ENCODE results near the gene SULT4A1. TPM values are rescaled to one million over a fixed set of nuclear protein-coding genes. Genes with fewer than 3 reads are reported as not detected.

The SULT4A1 gene
- total RNA-seq, 1 experiment from 2014 or later = 12.6 TPM

DNA sequence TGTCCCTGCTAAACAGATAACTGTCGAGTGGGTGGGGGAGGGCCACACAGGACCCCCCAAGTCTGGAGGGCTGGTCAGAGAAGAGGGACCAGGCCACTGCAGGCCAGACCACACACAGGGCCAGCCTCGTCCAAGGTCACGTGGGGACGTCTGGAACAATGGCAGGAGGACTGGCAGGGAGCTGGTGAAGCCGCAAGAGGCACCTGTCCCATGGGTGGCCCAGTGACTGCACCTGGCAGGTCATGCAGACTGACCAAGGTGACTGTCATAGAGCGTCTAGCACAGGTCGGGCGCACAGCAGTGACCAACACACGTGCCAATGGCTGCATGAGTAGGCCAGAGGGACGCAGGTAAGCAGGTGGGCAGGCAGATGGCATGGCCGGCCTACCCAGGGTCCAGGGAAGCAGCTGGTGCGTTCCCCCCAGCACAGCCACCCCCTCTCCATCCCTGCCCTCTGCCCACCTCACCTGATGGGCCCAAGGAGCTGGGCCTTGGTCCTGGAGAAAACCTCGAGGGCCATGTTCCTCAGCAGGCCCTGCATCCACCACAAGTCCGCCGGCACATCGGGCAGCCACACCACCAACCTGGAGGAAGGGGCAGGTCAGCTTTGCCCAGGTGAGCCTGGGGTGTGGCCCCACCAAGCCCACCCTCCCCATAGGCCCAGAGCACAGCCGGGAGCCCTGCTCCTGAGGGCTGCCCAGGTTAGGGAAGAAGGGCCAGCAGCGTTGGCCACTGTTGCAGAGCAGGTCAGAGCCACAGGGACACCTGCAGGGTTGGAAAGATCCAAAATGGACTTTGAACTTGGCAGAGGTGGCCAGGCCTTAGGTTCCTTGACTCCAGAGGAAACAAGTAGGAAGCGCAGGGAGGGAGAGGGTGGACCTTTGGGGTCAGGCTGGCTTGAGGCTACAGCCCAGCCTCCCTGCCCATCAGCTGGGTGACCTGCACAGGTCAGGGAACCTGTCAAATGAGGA, 19.1 kb upstream of the SULT4A1 start (continued):
- TF ChIP-seq, protein P1, sequence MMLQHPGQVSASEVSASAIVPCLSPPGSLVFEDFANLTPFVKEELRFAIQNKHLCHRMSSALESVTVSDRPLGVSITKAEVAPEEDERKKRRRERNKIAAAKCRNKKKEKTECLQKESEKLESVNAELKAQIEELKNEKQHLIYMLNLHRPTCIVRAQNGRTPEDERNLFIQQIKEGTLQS (CRISPR knock-in tag; conservative IDR thresholded peaks at IDR 0.05) = no peak

DNA sequence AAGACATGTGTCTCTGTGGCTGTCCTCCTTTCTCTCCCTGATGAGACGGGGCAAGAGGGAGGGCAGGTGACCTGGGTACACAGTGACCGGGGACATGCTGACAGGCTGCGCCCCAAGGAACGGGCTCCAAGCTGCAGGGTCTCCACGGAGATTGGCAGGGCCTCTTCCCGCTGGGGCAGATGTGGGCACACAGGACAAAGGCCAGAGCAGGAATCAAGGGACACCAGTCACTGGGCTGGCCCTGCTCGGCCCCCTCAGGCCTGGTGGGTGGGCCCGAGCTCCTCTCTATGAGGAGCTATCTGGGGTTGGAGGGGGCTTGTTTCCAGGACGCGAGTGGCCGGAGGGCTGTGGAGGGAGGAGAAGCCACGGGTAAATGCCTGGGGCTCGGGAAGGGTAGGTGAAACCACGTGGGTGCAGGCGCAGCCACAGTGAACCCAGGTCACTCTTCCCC, 18.3 kb upstream of the SULT4A1 start:
- H3K9me3 Mint-ChIP-seq = peaks cover under 1% of the 10 kb centered on the region; the same call in 1 of the 2 replicates
- no peak overlapping the region for H3K4me3 Mint-ChIP-seq
- CTCF ChIA-PET = interaction anchor here (0.9 to 1.1 kb wide), 2 partner anchors 52 to 84 kb away, joined by 3 to 5 read pairs; no protein-coding TSS in a partner anchor
- H3K36me3 Mint-ChIP-seq = no peaks in the 10 kb centered on the region; the same call in 1 of the 2 replicates
- no peaks in the 10 kb centered on the region; the same call in 1 of the 2 replicates for H3K27me3 Mint-ChIP-seq (ENCODE audit: low read depth)
- H3K27ac Mint-ChIP-seq = no peak overlapping the region
- DNase-seq (ENCODE audit: low spot score) = peak; percentile 5
- no peak for ATAC-seq
- peaks cover 4% of the 10 kb centered on the region for H3K4me1 Mint-ChIP-seq
- POLR2A ChIA-PET = no interaction called here
- TF ChIP-seq FOXP1 (CRISPR knock-in tag; IDR thresholded peaks at IDR 0.05; ENCODE audit: borderline replicate concordance) (no peak), ZNF671 (CRISPR knock-in tag; IDR thresholded peaks at IDR 0.05) (no peak), CREM (CRISPR knock-in tag; IDR thresholded peaks at IDR 0.05) (no peak), NFATC4 (CRISPR knock-in tag; IDR thresholded peaks at IDR 0.05) (no peak)
- TF ChIP-seq, protein P2, sequence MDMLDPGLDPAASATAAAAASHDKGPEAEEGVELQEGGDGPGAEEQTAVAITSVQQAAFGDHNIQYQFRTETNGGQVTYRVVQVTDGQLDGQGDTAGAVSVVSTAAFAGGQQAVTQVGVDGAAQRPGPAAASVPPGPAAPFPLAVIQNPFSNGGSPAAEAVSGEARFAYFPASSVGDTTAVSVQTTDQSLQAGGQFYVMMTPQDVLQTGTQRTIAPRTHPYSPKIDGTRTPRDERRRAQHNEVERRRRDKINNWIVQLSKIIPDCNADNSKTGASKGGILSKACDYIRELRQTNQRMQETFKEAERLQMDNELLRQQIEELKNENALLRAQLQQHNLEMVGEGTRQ (CRISPR knock-in tag; IDR thresholded peaks at IDR 0.05) = no peak
- TF ChIP-seq, protein P3, sequence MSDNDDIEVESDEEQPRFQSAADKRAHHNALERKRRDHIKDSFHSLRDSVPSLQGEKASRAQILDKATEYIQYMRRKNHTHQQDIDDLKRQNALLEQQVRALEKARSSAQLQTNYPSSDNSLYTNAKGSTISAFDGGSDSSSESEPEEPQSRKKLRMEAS (CRISPR knock-in tag; IDR thresholded peaks at IDR 0.05) = no peak
- TF ChIP-seq, protein P4, sequence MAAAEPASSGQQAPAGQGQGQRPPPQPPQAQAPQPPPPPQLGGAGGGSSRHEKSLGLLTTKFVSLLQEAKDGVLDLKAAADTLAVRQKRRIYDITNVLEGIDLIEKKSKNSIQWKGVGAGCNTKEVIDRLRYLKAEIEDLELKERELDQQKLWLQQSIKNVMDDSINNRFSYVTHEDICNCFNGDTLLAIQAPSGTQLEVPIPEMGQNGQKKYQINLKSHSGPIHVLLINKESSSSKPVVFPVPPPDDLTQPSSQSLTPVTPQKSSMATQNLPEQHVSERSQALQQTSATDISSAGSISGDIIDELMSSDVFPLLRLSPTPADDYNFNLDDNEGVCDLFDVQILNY (CRISPR knock-in tag; IDR thresholded peaks at IDR 0.05) = no peak

DNA sequence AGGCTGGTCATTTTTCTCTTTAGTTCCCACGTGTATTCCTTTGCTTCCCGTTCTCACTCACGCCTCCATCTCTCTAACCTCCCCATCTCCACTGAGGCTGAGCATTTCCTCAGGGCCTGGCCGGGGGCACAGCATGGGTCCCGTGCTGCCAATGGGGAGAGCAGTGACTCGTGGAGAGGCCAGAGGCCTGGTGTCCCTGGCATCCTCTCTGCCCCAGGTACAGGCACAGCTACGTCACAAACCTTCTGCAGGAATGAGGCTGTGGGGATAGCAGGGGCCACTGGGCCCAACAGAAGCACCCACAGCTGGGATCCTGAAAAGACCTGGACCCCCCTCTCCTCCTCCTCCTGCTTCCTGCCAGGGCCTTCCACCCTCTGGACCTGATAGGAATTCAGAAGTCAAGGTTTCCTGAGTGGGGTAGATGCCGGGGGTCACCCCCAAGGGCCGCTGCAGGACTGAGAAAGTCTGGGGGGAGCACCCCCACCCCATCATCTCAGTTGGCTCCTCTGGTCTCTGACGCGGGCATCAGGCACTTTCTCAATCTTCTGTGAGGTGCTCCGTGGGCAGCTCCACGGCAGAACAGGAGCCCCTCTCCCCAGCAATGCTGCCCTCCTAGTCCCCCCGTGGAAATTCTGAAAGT, 17.7 kb upstream of the SULT4A1 start:
- Mint-ChIP-seq H3K36me3 (no peaks in the 10 kb centered on the region), H3K9me3 (peaks cover 6% of the 10 kb centered on the region), H3K27me3 (ENCODE audit: low read depth) (peaks cover 3% of the 10 kb centered on the region), H3K4me3 (no peak overlapping the region), H3K27ac (no peak overlapping the region), H3K4me1 (peaks cover 4% of the 10 kb centered on the region)
- peak; percentile 3 for DNase-seq (ENCODE audit: low spot score)
- no peak for TF ChIP-seq NFE2L1 (CRISPR knock-in tag; IDR thresholded peaks at IDR 0.05)
- TF ChIP-seq, protein P5, sequence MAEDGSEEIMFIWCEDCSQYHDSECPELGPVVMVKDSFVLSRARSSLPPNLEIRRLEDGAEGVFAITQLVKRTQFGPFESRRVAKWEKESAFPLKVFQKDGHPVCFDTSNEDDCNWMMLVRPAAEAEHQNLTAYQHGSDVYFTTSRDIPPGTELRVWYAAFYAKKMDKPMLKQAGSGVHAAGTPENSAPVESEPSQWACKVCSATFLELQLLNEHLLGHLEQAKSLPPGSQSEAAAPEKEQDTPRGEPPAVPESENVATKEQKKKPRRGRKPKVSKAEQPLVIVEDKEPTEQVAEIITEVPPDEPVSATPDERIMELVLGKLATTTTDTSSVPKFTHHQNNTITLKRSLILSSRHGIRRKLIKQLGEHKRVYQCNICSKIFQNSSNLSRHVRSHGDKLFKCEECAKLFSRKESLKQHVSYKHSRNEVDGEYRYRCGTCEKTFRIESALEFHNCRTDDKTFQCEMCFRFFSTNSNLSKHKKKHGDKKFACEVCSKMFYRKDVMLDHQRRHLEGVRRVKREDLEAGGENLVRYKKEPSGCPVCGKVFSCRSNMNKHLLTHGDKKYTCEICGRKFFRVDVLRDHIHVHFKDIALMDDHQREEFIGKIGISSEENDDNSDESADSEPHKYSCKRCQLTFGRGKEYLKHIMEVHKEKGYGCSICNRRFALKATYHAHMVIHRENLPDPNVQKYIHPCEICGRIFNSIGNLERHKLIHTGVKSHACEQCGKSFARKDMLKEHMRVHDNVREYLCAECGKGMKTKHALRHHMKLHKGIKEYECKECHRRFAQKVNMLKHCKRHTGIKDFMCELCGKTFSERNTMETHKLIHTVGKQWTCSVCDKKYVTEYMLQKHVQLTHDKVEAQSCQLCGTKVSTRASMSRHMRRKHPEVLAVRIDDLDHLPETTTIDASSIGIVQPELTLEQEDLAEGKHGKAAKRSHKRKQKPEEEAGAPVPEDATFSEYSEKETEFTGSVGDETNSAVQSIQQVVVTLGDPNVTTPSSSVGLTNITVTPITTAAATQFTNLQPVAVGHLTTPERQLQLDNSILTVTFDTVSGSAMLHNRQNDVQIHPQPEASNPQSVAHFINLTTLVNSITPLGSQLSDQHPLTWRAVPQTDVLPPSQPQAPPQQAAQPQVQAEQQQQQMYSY (CRISPR knock-in tag; IDR thresholded peaks at IDR 0.05) = no peak
- ChIA-PET POLR2A (no interaction called here), CTCF (interaction anchor here (0.9 to 1.1 kb wide), 2 partner anchors 51 to 83 kb away, joined by 3 to 5 read pairs; no protein-coding TSS in a partner anchor)
- ATAC-seq = no peak

Data from WTC11 (cell line).